SK-N-MC (cell line): Measurements from ENCODE around the gene CAPN13.

Source experiments
- EZH2 ChIP-seq: fragments of 200-600 bp; sonication (generic); IDR thresholded peaks from one replicate; pipeline ENCODE4 v1.6.1; 2017; ENCODE audit warnings: antibody characterized with exemption
- FOXP2 ChIP-seq: optimal IDR thresholded peaks from 2 replicates; pipeline ENCODE3; 2011; ENCODE audit warnings: mild to moderate bottlenecking, moderate library complexity; ENCODE audit not compliant: insufficient read depth; ENCODE audit errors: extremely low read length, control extremely low read depth
- POLR2AphosphoS5 ChIP-seq: IDR thresholded peaks from 2 replicates; pipeline ENCODE4 v1.6.1; 2012; ENCODE audit warnings: mild to moderate bottlenecking, low read depth, low read length, borderline replicate concordance

- TF ChIP-seq EZH2 (no peak), POLR2AphosphoS5 (no peak), FOXP2 (no peak)
Measured at GRCh38 chr2:30777661-30778505, 29.4 kb downstream of the CAPN13 start.
